Measurements from ENCODE around the gene SMARCD3.

DNA sequence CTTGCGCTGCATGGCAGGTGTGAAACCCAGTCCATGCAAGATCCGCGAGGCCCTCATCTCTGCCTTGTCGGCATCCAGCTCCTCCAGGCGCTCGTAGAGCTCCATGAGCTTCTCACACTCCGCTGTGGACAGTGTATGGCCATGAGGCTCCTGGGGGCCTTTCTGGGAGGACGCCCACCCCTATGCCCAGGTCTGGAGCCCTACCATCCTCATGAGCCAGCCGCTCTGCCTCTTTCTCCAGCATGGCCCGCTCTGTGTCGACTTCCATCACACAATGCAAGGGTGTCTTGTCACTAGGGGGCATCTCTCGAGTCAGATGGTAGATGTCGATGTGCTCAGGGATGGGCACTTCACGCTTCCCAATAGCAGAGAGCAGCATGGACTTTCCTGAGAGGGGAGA, 24.8 kb downstream of the SMARCD3 start:
- TF ChIP-seq POLR2A (IDR thresholded peaks at IDR 0.05; ENCODE audit: low read depth, low read length) (no peak), TAF1 (IDR thresholded peaks at IDR 0.05; ENCODE audit: low read depth, low read length) (no peak), POLR2AphosphoS5 (IDR thresholded peaks at IDR 0.05; ENCODE audit: low read depth, low read length) (no peak), POU2F2 (IDR thresholded peaks at IDR 0.05; ENCODE audit: low read depth, low read length) (no peak)

Data from GM12891 (cell line).